ENCODE data around the gene ARID4B.

Gene ARID4B

DNA sequence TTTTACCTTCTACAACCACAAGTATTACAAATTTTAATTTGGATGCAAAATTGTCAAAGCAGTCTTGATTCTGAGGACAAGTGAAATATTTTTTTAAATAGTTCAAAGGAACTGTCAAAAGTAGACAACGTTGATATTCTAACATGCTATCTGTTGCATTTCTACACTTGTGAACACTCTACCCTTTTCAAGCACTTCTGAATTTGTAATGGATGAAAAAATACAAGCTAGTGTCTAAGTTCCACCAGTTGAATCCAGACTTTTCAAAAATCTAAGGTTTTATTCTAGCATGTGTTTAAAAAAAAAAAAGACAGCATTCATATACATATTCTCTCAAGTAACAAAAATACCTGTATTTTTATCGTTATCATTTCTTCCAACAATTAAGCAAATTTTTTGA is 2.1 kb downstream of the ARID4B start:
- Histone ChIP-seq H3K27ac (ENCODE audit: extremely low read depth, low read depth, low read length) (no peak overlapping the region), H3K4me3 (ENCODE audit: low read depth, low read length) (peak overlapping the region; percentile 97), H3K9me3 (ENCODE audit: control insufficient read depth, insufficient read depth, low read depth, low read length) (no peaks in the 10 kb centered on the region), H3K4me1 (ENCODE audit: control insufficient read depth, insufficient read depth, low read length) (peaks cover 24% of the 10 kb centered on the region), H3K36me3 (ENCODE audit: control insufficient read depth in 2 of 2, insufficient read depth in 1 of 2, low read length in 2 of 2) (peaks cover 9 to 27% of the 10 kb centered on the region in 2 experiments)
- CTCF ChIA-PET, result interaction anchor here (0.6 to 3.4 kb wide), 4 partner anchors 19 to 646 kb away, joined by 4 to 23 read pairs (median 6); no protein-coding TSS in a partner anchor
- no peak for TF ChIP-seq HOXC10 (CRISPR knock-in tag; IDR thresholded peaks at IDR 0.05)
- TF ChIP-seq ZNF596 (tag by site-specific recombination; IDR thresholded peaks at IDR 0.05), result no peak
- no peak for TF ChIP-seq ZBTB1 (tag by site-specific recombination; IDR thresholded peaks at IDR 0.05)
- TF ChIP-seq GLI2 (tag by site-specific recombination; IDR thresholded peaks at IDR 0.05; ENCODE audit: borderline replicate concordance, low read depth), result no peak
- peak; percentile 97 for TF ChIP-seq SCRT1 (tag by site-specific recombination; IDR thresholded peaks at IDR 0.05; ENCODE audit: borderline replicate concordance)
- TF ChIP-seq SCRT2 (tag by site-specific recombination; IDR thresholded peaks at IDR 0.05), result peak; percentile 97
- no peak for TF ChIP-seq GFI1B (tag by site-specific recombination; IDR thresholded peaks at IDR 0.05)
- POLR2A ChIA-PET, result interaction anchor here (1.0 to 1.1 kb wide), 2 partner anchors 64 to 178 kb away, joined by 3 read pairs; partner anchors contain the start of gene B3GALNT2

DNA sequence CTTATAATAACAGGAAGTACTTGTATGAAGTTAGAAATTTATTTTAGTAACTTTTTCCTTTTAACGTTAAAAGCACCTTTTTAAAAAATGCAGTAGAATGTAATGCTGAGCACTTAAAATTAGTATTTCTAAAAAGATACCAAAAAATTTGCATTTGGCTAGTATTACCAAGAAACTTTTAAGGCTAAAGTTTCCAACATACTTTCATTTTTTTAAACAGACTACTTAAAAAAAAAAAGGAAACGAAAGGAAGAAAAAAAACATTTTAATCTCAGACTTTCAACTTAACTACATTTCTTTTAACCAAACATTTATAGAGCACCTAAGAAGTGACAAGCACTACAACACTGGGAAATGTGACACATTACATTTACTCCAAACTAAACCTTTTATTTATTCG is 2.8 kb downstream of the ARID4B start:
- Histone ChIP-seq H3K9me3 (ENCODE audit: control insufficient read depth, insufficient read depth, low read depth, low read length) (no peaks in the 10 kb centered on the region), H3K27ac (ENCODE audit: extremely low read depth, low read depth, low read length) (no peak overlapping the region), H3K4me3 (ENCODE audit: low read depth, low read length) (peak overlapping the region; percentile 97), H3K4me1 (ENCODE audit: control insufficient read depth, insufficient read depth, low read length) (peaks cover 20% of the 10 kb centered on the region), H3K36me3 (ENCODE audit: control insufficient read depth in 2 of 2, insufficient read depth in 1 of 2, low read length in 2 of 2) (peaks cover 13 to 27% of the 10 kb centered on the region in 2 experiments)
- POLR2A ChIA-PET, result interaction anchor here (0.9 to 1.4 kb wide), 4 partner anchors 11 to 83 kb away, joined by 3 read pairs; partner anchors contain the start of gene TBCE
- no peak for TF ChIP-seq ZNF624 (tag by site-specific recombination; IDR thresholded peaks at IDR 0.05)
- TF ChIP-seq, protein P1, sequence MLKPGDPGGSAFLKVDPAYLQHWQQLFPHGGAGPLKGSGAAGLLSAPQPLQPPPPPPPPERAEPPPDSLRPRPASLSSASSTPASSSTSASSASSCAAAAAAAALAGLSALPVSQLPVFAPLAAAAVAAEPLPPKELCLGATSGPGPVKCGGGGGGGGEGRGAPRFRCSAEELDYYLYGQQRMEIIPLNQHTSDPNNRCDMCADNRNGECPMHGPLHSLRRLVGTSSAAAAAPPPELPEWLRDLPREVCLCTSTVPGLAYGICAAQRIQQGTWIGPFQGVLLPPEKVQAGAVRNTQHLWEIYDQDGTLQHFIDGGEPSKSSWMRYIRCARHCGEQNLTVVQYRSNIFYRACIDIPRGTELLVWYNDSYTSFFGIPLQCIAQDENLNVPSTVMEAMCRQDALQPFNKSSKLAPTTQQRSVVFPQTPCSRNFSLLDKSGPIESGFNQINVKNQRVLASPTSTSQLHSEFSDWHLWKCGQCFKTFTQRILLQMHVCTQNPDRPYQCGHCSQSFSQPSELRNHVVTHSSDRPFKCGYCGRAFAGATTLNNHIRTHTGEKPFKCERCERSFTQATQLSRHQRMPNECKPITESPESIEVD (tag by site-specific recombination; IDR thresholded peaks at IDR 0.05), result peak; percentile 40; the same call in 1 of the 2 replicates
- 0 out of 2 replicates have a peak, but pooled peaks have one; percentile 9 for TF ChIP-seq ZNF623 (tag by site-specific recombination; IDR thresholded peaks at IDR 0.05)
- CTCF ChIA-PET, result interaction anchor here (1.5 to 3.4 kb wide), 3 partner anchors 18 to 91 kb away, joined by 4 to 23 read pairs (median 8); no protein-coding TSS in a partner anchor

- POLR2A ChIA-PET, result interaction anchor here (0.7 to 1.4 kb wide), 4 partner anchors 10 to 127 kb away, joined by 3 read pairs; partner anchors contain the start of gene TBCE
- no peak overlapping the region for H3K4me3 ChIP-seq (ENCODE audit: low read depth, low read length)
- no peak overlapping the region for H3K27ac ChIP-seq (ENCODE audit: extremely low read depth, low read depth, low read length)
- peaks cover 13 to 27% of the 10 kb centered on the region in 2 experiments for H3K36me3 ChIP-seq (ENCODE audit: control insufficient read depth in 2 of 2, insufficient read depth in 1 of 2, low read length in 2 of 2)
- no peak for TF ChIP-seq ZNF658 (tag by site-specific recombination; IDR thresholded peaks at IDR 0.05)
- peak; percentile 76 for TF ChIP-seq ZNF664 (tag by site-specific recombination; IDR thresholded peaks at IDR 0.05)
- peak; percentile 72 for TF ChIP-seq PRDM1 (tag by site-specific recombination; IDR thresholded peaks at IDR 0.05)
- peaks cover 20% of the 10 kb centered on the region for H3K4me1 ChIP-seq (ENCODE audit: control insufficient read depth, insufficient read depth, low read length)
- no peaks in the 10 kb centered on the region for H3K9me3 ChIP-seq (ENCODE audit: control insufficient read depth, insufficient read depth, low read depth, low read length)
- CTCF ChIA-PET, result interaction anchor here (0.5 to 3.4 kb wide), 6 partner anchors 17 to 999 kb away, joined by 3 to 23 read pairs (median 5); no protein-coding TSS in a partner anchor
These were observed 3.7 kb downstream of the ARID4B start for GRCh38 chr1:235324296-235324695.

DNA sequence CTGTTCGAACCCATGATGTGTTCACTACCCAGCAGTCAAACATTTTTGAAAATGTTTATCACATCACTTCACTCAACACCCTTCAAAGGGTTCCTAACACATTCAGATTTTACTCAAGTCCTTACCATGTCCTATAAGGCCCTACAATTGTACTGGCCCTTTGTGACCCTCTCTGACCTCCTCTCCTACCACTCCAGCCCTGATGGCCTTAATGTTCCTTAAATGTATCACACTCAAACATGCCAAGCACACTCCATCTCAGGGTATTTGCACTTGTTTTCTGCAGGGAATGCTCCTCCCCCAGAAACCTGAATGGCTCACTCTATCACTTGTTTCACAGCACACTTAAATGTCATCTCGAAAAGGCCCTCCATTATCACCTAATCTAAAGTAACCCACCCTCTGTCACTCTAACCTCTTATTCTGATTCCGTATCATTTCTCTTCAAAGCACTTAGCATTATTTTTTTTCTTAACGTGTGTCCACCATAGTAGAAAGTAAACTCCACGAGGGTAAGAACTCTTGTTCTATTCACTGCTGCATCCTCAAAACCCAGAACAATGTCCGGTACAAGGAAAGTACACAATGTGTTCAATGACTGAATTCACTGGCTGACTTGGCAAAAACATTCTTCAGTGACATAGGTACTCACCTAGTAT is 7.3 kb downstream of the ARID4B start:
- CTCF ChIA-PET, result no interaction called here
- Histone ChIP-seq H3K4me1 (ENCODE audit: control insufficient read depth, insufficient read depth, low read length) (peaks cover 13% of the 10 kb centered on the region), H3K36me3 (ENCODE audit: control insufficient read depth in 2 of 2, insufficient read depth in 1 of 2, low read length in 2 of 2) (peaks cover 19 to 31% of the 10 kb centered on the region in 2 experiments), H3K4me3 (ENCODE audit: low read depth, low read length) (no peak overlapping the region), H3K9me3 (ENCODE audit: control insufficient read depth, insufficient read depth, low read depth, low read length) (no peaks in the 10 kb centered on the region), H3K27ac (ENCODE audit: extremely low read depth, low read depth, low read length) (no peak overlapping the region)
- POLR2A ChIA-PET, result no interaction called here
- peak; percentile 72 for TF ChIP-seq ZNF600 (tag by site-specific recombination; IDR thresholded peaks at IDR 0.05)
- TF ChIP-seq ZNF654 (tag by site-specific recombination; IDR thresholded peaks at IDR 0.05; ENCODE audit: low read depth), result no peak
- no peak for TF ChIP-seq SALL2 (tag by site-specific recombination; IDR thresholded peaks at IDR 0.05; ENCODE audit: borderline replicate concordance)
- no peak for TF ChIP-seq IKZF3 (tag by site-specific recombination; IDR thresholded peaks at IDR 0.05)
- no peak for TF ChIP-seq SP3 (tag by site-specific recombination; IDR thresholded peaks at IDR 0.05)
- TF ChIP-seq, protein P2, sequence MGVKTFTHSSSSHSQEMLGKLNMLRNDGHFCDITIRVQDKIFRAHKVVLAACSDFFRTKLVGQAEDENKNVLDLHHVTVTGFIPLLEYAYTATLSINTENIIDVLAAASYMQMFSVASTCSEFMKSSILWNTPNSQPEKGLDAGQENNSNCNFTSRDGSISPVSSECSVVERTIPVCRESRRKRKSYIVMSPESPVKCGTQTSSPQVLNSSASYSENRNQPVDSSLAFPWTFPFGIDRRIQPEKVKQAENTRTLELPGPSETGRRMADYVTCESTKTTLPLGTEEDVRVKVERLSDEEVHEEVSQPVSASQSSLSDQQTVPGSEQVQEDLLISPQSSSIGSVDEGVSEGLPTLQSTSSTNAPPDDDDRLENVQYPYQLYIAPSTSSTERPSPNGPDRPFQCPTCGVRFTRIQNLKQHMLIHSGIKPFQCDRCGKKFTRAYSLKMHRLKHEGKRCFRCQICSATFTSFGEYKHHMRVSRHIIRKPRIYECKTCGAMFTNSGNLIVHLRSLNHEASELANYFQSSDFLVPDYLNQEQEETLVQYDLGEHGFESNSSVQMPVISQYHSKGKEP (tag by site-specific recombination; IDR thresholded peaks at IDR 0.05), result no peak
- TF ChIP-seq ZNF16 (tag by site-specific recombination; IDR thresholded peaks at IDR 0.05; ENCODE audit: low read depth), result 0 out of 2 replicates have a peak, but pooled peaks have one; percentile 11
